H1 (cell line): ENCODE results near the gene DHRS7B. TPM values are rescaled to one million over a fixed set of nuclear protein-coding genes. Genes with fewer than 3 reads are reported as not detected.

Experiments used
- CTCF ChIA-PET: fragments of 300-600 bp; sonication (Branson Sonifier 250); formaldehyde crosslinking; loops from one replicate; lab custom pipeline; 2021; ENCODE audit not compliant: partially characterized antibody; lab: Charles Lee
- POLR2A ChIA-PET: fragments of 300-600 bp; sonication (Branson Sonifier 250); formaldehyde crosslinking; loops from one replicate; lab custom pipeline; 2021; ENCODE audit warnings: inconsistent platforms; ENCODE audit not compliant: partially characterized antibody; lab: Charles Lee
- DNase-seq, 2 experiments: peaks; one replicate each; pipeline versions ENCODE4 v3.0.0 to v3.0.0-alpha.2; 2010 to 2022; ENCODE audit warnings: low spot score in 2 of 2, low read depth in 1 of 2, mixed read lengths in 1 of 2
- FAIRE-seq: peaks from 2 replicates; lab custom pipeline; 2011; peaks lifted over from hg19 to GRCh38; lab: Jason Lieb, UNC
- H2AFZ ChIP-seq: 2 replicates; pipeline ENCODE4 v1.8.1; 2012; ENCODE audit warnings: low read length, inconsistent platforms
- H2AK5ac ChIP-seq: 2 replicates; pipeline ENCODE4 v1.6.1; 2013; ENCODE audit warnings: low read depth, low read length
- H2BK120ac ChIP-seq: replicated peaks from 2 replicates; pipeline ENCODE3; 2013; ENCODE audit warnings: low read depth, low read length, inconsistent platforms
- H2BK12ac ChIP-seq: 2 replicates; pipeline ENCODE4 v1.6.1; 2013; ENCODE audit warnings: low read depth, low read length
- H2BK15ac ChIP-seq: 2 replicates; pipeline ENCODE4 v1.6.1; 2013; ENCODE audit warnings: low read length
- H2BK20ac ChIP-seq: 2 replicates; pipeline ENCODE4 v1.6.1; 2013; ENCODE audit warnings: low read length
- H2BK5ac ChIP-seq: 2 replicates; pipeline ENCODE4 v1.6.1; 2013; ENCODE audit warnings: low read depth, low read length
- H3K14ac ChIP-seq: 2 replicates; pipeline ENCODE4 v1.6.1; 2013; ENCODE audit warnings: inconsistent platforms; ENCODE audit not compliant: insufficient read length
- H3K18ac ChIP-seq: 2 replicates; pipeline ENCODE4 v1.6.1; 2013; ENCODE audit warnings: low read length; ENCODE audit errors: extremely low read depth
- H3K23ac ChIP-seq: 2 replicates; pipeline ENCODE4 v1.6.1; 2013; ENCODE audit warnings: inconsistent platforms; ENCODE audit not compliant: insufficient read length
- H3K23me2 ChIP-seq: 2 replicates; pipeline ENCODE4 v1.6.1; 2013; ENCODE audit warnings: low read depth, low read length
- H3K27ac ChIP-seq: 2 replicates; pipeline ENCODE4 v1.6.1; 2011; ENCODE audit warnings: low read depth, low read length, inconsistent platforms
- H3K27me3 ChIP-seq, 4 experiments: replicated peaks in 1 of 4; 1 replicate in 1 of 4; 2 replicates in 3 of 4; pipeline versions ENCODE4 v1.6.1 to v1.8.1; 2011 to 2013; ENCODE audit warnings: low read length in 3 of 4, mild to moderate bottlenecking in 3 of 4, inconsistent platforms in 2 of 4, mixed read lengths in 2 of 4, moderate library complexity in 1 of 4; ENCODE audit not compliant: control insufficient read depth in 3 of 4, insufficient read depth in 3 of 4; ENCODE audit errors: extremely low read depth in 1 of 4
- H3K36me3 ChIP-seq, 4 experiments: 2 replicates each; pipeline versions ENCODE4 v1.6.1 to v1.8.1; 2011 to 2013; ENCODE audit warnings: mild to moderate bottlenecking in 4 of 4, low read length in 3 of 4, moderate library complexity in 2 of 4, control low read depth in 1 of 4, inconsistent platforms in 1 of 4; ENCODE audit not compliant: insufficient read depth in 4 of 4, control insufficient read depth in 2 of 4
- H3K4ac ChIP-seq: replicated peaks from 2 replicates; pipeline ENCODE3; 2013; ENCODE audit warnings: low read length, low read depth, mixed read lengths, inconsistent platforms; ENCODE audit not compliant: insufficient read length
- H3K4me1 ChIP-seq, 4 experiments: replicated peaks in 1 of 4; 1 replicate in 1 of 4; 2 replicates in 3 of 4; pipeline versions ENCODE4 v1.6.1 to v1.8.1; 2011 to 2013; ENCODE audit warnings: low read length in 3 of 4, inconsistent platforms in 2 of 4, mixed read lengths in 1 of 4; ENCODE audit not compliant: insufficient read depth in 4 of 4, control insufficient read depth in 3 of 4
- H3K4me2 ChIP-seq, 2 experiments: 2 replicates each; pipeline versions ENCODE4 v1.6.1 to v1.8.1; 2011 to 2013; ENCODE audit warnings: low read depth in 2 of 2, low read length in 2 of 2, control low read depth in 1 of 2, inconsistent platforms in 1 of 2, mild to moderate bottlenecking in 1 of 2; ENCODE audit not compliant: insufficient read depth in 1 of 2
- H3K4me3 ChIP-seq, 4 experiments: fragments of 200-600, 300-600 bp in 1 of 4; sonication (generic), shearing (Covaris generic), sonication (Bioruptor Twin) in 1 of 4; 2 replicates each; pipeline versions ENCODE4 v1.5.1 to v1.8.1; 2011 to 2016; ENCODE audit warnings: low read length in 4 of 4, low read depth in 3 of 4, control low read depth in 2 of 4, inconsistent platforms in 2 of 4, mild to moderate bottlenecking in 2 of 4, mixed read lengths in 1 of 4, moderate library complexity in 1 of 4; ENCODE audit not compliant: insufficient read depth in 2 of 4; ENCODE audit errors: extremely low read depth in 1 of 4
- H3K56ac ChIP-seq: replicated peaks from 2 replicates; pipeline ENCODE3; 2013; ENCODE audit warnings: low read depth, mild to moderate bottlenecking, mixed read lengths, low read length, inconsistent platforms; ENCODE audit not compliant: insufficient read length
- H3K79me1 ChIP-seq: 2 replicates; pipeline ENCODE4 v1.6.1; 2013; ENCODE audit warnings: low read depth, low read length, control low read depth
- H3K79me2 ChIP-seq, 2 experiments: 2 replicates each; pipeline versions ENCODE4 v1.6.1 to v1.8.1; 2012 to 2013; ENCODE audit warnings: low read length in 2 of 2, mild to moderate bottlenecking in 2 of 2, inconsistent platforms in 1 of 2; ENCODE audit not compliant: insufficient read depth in 2 of 2, control insufficient read depth in 1 of 2
- H3K9ac ChIP-seq, 4 experiments: replicated peaks in 1 of 4; 1 replicate in 1 of 4; 2 replicates in 3 of 4; pipeline versions ENCODE4 v1.6.1 to v1.8.1; 2011 to 2013; ENCODE audit warnings: low read depth in 3 of 4, low read length in 3 of 4, control low read depth in 2 of 4, mild to moderate bottlenecking in 2 of 4, moderate library complexity in 2 of 4, inconsistent platforms in 1 of 4; ENCODE audit errors: extremely low read depth in 1 of 4
- H3K9me3 ChIP-seq, 2 experiments: 2 replicates each; pipeline versions ENCODE4 v1.6.1 to v1.8.1; 2012 to 2013; ENCODE audit warnings: mild to moderate bottlenecking in 2 of 2, moderate library complexity in 2 of 2, control low read depth in 1 of 2, inconsistent platforms in 1 of 2, low read depth in 1 of 2, low read length in 1 of 2, mixed read lengths in 1 of 2; ENCODE audit not compliant: insufficient read depth in 2 of 2
- H4K20me1 ChIP-seq, 2 experiments: replicated peaks in 1 of 2; 2 replicates each; pipeline versions ENCODE3 to v1.8.1; 2011 to 2013; ENCODE audit warnings: inconsistent platforms in 2 of 2, low read length in 2 of 2, mild to moderate bottlenecking in 1 of 2; ENCODE audit not compliant: insufficient read depth in 2 of 2, control insufficient read depth in 1 of 2
- H4K5ac ChIP-seq: 2 replicates; pipeline ENCODE4 v1.6.1; 2013; ENCODE audit warnings: low read length, low read depth, mixed read lengths, inconsistent platforms; ENCODE audit not compliant: insufficient read length
- H4K8ac ChIP-seq: 2 replicates; pipeline ENCODE4 v1.8.0; 2013; ENCODE audit warnings: mild to moderate bottlenecking, moderate library complexity, low read length, inconsistent platforms; ENCODE audit not compliant: insufficient read depth; ENCODE audit errors: extremely low read depth
- H4K91ac ChIP-seq: replicated peaks from 2 replicates; pipeline ENCODE3; 2013; ENCODE audit warnings: low read length, mixed read lengths, inconsistent platforms; ENCODE audit not compliant: insufficient read length
- CBX5 ChIP-seq: fragments of 300-800, 300-1000 bp; sonication (generic); IDR thresholded peaks from 2 replicates; pipeline ENCODE4 v1.7.1; 2016; ENCODE audit warnings: antibody characterized with exemption, low read length, low read depth
- POU5F1 ChIP-seq: IDR thresholded peaks from 2 replicates; pipeline ENCODE4 v1.6.1; 2011; ENCODE audit warnings: low read depth, mild to moderate bottlenecking, low read length, moderate library complexity
- RAD21 ChIP-seq, 2 experiments: IDR thresholded peaks in 1 of 2; conservative IDR thresholded peaks in 1 of 2; 2 replicates each; pipeline ENCODE4 v1.6.1; 2011; ENCODE audit warnings: low read depth in 2 of 2, low read length in 2 of 2, improper control_type of control experiment in 1 of 2, inconsistent platforms in 1 of 2, mild to moderate bottlenecking in 1 of 2, moderate library complexity in 1 of 2
- RFX5 ChIP-seq: IDR thresholded peaks from 2 replicates; pipeline ENCODE4 v1.6.1; 2011; ENCODE audit warnings: low read depth, low read length, improper control_type of control experiment, borderline replicate concordance
- SRF ChIP-seq: IDR thresholded peaks from 2 replicates; pipeline ENCODE4 v1.6.1; 2011; ENCODE audit warnings: mild to moderate bottlenecking, low read depth, low read length, moderate library complexity
- WGBS, 2 experiments: shearing (Covaris generic) in 1 of 2; methylation state at CpG; one replicate each; pipeline versions ENCODE4 v1.1.6 to v1.1.7; 2013 to 2015; ENCODE audit warnings: low lambda C conversion rate in 2 of 2, mixed read lengths in 2 of 2, inconsistent platforms in 1 of 2, low coverage in 1 of 2, missing lambda C conversion rate in 1 of 2; ENCODE audit not compliant: insufficient replicate concordance in 2 of 2, insufficient coverage in 1 of 2, insufficient read length in 1 of 2; ENCODE audit errors: extremely low coverage in 1 of 2, missing lambda C conversion rate in 1 of 2; 5-methylcytosine and 5-hydroxymethylcytosine counted together
- polyA plus RNA-seq, 7 experiments: library from polyadenylated mRNA; depleted of rRNA in 3 of 7; stranded (reverse) in 5 of 7; unstranded in 2 of 7; fragments of >200 nt in 5 of 7; fragments of 200-250 nt in 2 of 7; gene quantifications; 1 replicate in 5 of 7; 2 replicates in 1 of 7; 4 replicates in 1 of 7; pipeline versions ENCODE4 v1.2.1 to v1.2.3, GENCODE V29; 2011 to 2013; ENCODE audit warnings: missing spikeins in 2 of 7, mixed read lengths in 2 of 7
- total RNA-seq: library from RNA; stranded (reverse); fragmentation: NEBNext Ultra II Directional; extraction: Animal tissue kit (Norgen Biotek cat#: 25700); gene quantifications from 2 replicates; pipeline ENCODE4 v1.2.1, GENCODE V29; 2021

DHRS7B gene
- total and polyA plus RNA-seq, 2 of the 8 experiments (the other 6 are each of a cell fraction or from before 2014, with no cell fraction given): 11.0 to 27.9 TPM

GRCh38 chr17:21090902-21091618 is 35.7 kb upstream of the DHRS7B start:
- no peak overlapping the region for H3K9ac ChIP-seq
- H2BK20ac ChIP-seq: no peak overlapping the region
- DNase-seq (no peak), FAIRE-seq (no peak)
- no peaks in the 10 kb centered on the region for H3K4me1 ChIP-seq
- H4K91ac ChIP-seq: no peak overlapping the region
- H3K18ac ChIP-seq: no peak overlapping the region
- no peak for TF ChIP-seq RFX5
- TF ChIP-seq CBX5: no peak
- no peak for TF ChIP-seq SRF
- TF ChIP-seq RAD21 (IDR thresholded peaks at IDR 0.05 in 1 of 2, conservative IDR thresholded peaks at IDR 0.05 in 1 of 2; ENCODE audit: low read depth in 2 of 2, low read length in 2 of 2): no peak
- TF ChIP-seq POU5F1: no peak
- H3K27ac ChIP-seq: no peak overlapping the region
- no peaks in the 10 kb centered on the region for H3K23me2 ChIP-seq
- H3K36me3 ChIP-seq: no peaks in the 10 kb centered on the region
- ChIA-PET CTCF (interaction anchor here (0.7 to 2.0 kb wide), 5 partner anchors 8 to 38 kb away, joined by 3 to 6 read pairs (median 3); no protein-coding TSS in a partner anchor), POLR2A (interaction anchor here (1.0 to 1.2 kb wide), 2 partner anchors 48 to 58 kb away, joined by 3 read pairs; partner anchors contain the start of gene USP22)
- 80% methylated on average over 4 of the region's 4 CpGs; no CpG with 5 or more reads in 1 of the 2 experiments for WGBS, 2 experiments
- no peak overlapping the region for H3K14ac ChIP-seq
- H2BK120ac ChIP-seq: no peak overlapping the region
- H2BK12ac ChIP-seq: no peak overlapping the region
- H3K9me3 ChIP-seq: no peaks in the 10 kb centered on the region
- H3K23ac ChIP-seq: no peak overlapping the region
- no peak overlapping the region for H3K4me3 ChIP-seq
- no peak overlapping the region for H3K56ac ChIP-seq
- no peak overlapping the region for H2AK5ac ChIP-seq
- no peak overlapping the region for H3K4me2 ChIP-seq
- no peaks in the 10 kb centered on the region for H3K79me1 ChIP-seq
- no peak overlapping the region for H4K5ac ChIP-seq
- H2BK15ac ChIP-seq: no peak overlapping the region
- H4K20me1 ChIP-seq: no peaks in the 10 kb centered on the region
- no peaks in the 10 kb centered on the region for H3K27me3 ChIP-seq
- H2BK5ac ChIP-seq: no peak overlapping the region
- no peak overlapping the region for H2AFZ ChIP-seq
- no peak overlapping the region for H4K8ac ChIP-seq
- H3K79me2 ChIP-seq: no peaks in the 10 kb centered on the region
- H3K4ac ChIP-seq: no peak overlapping the region
